Activated CD4-positive, alpha-beta T cell treated with anti-CD3 and anti-CD28 coated beads, Interleukin-2, Interleukin-6, amounts not matched to agents 100 ng/mL and 50 ng/mL, durations not matched to agents 16 hours and 8 hours (primary cell): Measurements from ENCODE around the gene MYBPHL.

ENCODE experiments used
- DNase-seq: peaks from one replicate; pipeline ENCODE4 v3.0.0-alpha.2; 2020

The MYBPHL gene

DNA sequence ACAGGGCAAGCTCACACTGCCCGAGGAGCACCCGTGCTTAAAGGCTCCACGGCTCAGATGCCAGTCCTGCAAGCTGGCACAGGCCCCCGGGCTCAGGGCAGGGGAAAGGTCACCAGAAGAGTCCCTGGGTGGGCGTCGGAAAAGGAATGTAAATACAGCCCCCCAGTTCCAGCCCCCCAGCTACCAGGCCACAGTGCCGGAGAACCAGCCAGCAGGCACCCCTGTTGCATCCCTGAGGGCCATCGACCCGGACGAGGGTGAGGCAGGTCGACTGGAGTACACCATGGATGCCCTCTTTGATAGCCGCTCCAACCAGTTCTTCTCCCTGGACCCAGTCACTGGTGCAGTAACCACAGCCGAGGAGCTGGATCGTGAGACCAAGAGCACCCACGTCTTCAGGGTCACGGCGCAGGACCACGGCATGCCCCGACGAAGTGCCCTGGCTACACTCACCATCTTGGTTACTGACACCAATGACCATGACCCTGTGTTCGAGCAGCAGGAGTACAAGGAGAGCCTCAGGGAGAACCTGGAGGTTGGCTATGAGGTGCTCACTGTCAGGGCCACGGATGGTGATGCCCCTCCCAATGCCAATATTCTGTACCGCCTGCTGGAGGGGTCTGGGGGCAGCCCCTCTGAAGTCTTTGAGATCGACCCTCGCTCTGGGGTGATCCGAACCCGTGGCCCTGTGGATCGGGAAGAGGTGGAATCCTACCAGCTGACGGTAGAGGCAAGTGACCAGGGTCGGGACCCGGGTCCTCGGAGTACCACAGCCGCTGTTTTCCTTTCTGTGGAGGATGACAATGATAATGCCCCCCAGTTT is 56.1 kb downstream of the MYBPHL start:
- DNase-seq, result no peak

DNA sequence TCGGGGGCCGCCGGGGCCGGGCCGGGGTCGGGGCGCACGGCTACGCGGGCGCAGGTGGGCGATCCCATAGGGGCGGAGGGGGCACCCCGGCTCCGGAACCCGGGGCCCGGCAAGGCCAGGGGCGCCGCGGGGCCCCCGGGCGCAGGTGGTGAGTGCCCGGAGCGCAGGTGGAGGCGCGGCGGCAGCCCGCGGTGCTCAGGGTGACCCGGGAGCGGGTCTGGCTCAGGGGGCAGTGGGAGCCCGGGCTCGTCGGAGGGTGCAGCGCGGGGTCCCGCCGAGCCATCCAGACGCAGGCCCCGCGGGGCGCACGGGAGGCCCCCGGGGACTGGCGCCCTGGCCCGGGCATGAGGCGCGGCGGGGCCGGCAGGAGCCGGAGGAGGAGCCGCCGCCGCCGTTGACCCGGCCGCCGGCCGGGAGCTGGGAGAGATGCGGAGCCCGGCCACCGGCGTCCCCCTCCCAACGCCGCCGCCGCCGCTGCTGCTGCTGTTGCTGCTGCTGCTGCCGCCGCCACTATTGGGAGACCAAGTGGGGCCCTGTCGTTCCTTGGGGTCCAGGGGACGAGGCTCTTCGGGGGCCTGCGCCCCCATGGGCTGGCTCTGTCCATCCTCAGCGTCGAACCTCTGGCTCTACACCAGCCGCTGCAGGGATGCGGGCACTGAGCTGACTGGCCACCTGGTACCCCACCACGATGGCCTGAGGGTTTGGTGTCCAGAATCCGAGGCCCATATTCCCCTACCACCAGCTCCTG is 57.0 kb downstream of the MYBPHL start:
- DNase-seq, result no peak

DNA sequence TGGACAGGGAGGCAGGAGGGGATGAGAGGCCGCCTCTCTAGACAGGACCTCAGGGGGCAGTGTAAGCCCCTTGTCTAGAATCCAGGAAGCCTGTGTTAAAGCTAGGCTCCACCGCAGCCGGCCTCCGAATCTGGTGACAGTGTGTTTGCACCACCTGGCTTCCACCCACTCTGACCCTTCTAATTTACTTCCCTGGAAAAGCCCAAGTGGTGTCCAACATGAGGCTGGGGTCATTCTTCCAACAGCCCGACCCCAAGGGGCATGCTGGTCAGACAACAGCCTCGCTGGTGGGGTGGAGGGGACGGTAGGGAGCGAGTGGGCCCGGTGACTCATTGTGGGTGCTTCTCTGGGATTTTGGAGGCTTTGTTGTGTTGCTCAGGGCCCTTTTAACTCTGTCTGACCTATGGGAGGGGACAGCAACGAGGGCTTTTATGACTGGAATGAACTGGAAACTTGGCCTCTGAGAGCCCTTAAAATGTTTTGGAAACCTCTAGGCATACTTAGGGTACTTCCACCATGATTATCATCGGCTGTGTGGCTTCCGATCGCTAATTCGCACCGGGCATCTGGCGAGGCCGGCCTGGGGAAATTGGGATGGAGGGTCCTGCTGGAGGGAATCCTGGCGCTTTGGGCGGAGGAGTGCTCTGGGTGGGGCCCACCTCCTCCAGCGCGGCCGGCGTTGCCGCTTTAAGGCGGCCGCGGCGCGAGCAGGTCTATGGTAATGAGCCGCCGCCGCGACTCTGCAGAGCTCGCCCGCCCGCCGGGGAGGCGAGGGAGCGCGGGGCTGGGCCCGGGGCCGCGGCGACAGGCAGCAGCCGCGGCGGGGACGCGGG is 57.8 kb downstream of the MYBPHL start, which contains the start of gene CELSR2:
TSS of gene CELSR2 (plus strand) at position 743 of the 833 bp plus-strand sequence. CDS start 541 bp downstream, outside the sequence.
- DNase-seq, result peak; percentile 67

DNA sequence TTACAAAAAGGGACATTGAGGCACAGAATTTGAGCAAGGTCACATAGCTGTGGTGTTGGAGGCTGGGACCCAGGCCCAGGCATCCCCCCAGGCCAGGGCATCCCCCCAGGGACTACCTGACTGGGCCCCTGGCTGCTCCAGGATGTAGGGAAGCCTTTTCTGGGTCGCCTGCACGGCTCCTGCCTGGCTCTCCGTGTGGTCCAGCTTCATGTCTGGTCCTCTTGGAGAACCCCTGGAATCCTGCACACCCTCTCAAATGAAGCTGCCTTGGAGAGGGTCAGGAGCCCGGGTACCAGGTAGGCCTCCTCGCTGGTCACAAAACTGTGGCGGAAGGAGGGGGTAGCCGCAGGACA is 58.4 kb downstream of the MYBPHL start:
- no peak for DNase-seq

DNA sequence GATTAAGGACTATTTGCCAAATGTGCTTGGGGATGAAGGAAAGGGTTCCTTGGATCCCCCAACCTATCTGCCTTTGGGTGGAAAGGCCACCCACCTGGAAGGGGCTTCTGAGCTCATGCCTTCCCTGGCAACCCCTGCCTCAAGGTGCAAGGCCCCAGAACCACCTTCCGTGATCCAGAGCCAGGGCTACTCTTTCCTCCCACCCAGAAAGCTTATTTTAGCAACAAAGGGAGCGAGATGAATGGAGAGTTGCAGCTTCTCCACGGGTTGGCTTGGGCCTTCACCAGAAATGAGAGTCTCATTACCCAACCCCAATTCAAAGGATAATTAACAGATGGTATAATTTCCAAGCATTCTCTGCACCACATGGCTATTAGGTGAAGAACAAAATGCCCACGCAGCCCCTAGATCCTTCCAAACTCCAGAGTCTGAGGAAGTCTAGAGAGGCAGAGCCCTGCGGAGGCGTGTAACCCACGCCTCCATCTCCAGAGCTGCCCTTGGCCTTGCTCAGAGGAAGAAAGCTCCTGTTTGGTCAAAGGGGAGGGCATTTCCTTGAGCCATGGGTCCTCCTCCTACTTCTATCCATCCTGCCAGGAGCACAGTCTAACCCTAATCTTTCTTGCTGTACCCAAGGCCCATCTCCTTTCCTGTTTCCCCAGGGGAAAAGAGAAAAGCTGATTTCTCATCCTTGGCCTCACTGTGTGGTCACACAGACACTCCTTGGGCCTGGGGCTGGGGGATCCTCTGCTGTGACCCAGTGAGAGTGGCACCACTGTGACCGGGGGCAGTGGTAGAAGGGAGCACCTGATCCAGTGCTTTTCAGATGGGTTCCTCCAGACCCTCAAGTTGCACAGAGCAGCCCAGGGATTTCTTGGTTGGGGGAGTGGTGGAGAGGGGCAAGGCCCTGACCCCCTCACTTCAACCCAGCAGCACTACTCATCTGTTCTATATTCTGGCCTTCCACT is 59.1 kb downstream of the MYBPHL start:
- no peak for DNase-seq

DNA sequence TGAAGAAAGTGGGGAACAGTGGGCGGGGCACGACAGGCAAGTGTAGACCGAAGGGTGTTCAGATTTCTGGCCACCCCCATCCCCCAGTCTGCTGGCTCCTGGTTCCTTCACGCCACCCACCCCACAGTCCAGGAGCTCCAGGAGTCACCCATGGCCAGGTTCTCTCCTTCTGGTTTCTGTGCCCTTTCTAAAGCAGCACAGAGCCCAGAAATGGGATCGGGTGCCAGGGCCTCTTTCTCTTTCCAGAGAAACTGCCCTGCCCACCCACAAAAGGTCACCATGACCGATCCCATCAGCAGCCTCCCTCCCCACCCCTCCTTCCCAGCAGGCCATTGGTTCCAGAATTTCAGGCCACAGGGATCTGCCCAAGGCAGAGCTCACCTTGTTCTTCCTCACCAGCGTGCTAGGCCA is 60.7 kb downstream of the MYBPHL start:
- no peak for DNase-seq

DNA sequence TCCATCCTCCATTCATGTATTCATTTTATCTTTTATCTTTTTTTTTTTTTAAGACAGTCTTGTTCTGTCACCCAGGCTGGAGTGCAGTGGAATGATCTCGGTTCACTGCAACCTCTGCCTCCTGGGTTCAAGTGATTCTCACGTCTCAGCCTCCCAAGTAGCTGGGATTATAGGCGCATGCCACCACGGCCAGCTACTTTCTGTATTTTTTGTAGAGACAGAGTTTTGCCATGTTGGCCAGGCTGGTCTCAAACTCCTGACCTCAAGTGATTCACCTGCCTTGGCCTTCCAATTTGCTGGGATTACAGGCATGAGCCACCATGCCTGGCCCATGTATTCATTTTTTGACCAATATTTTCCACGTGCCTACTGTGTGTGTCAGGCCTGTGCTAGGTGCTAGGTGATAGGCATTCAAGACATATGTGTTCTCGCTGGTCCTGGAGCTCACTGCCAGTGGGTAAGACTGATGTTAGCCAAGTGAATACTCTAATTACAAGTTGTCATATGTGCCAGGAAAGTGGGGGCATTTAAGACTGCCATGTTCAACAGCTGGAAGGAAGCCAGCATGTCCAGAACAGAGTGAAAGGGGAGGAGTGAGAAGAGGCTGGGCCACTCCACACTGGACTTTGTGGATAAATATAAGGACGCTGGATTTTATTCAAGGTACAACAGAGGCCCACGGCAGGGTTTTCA is 62.8 kb downstream of the MYBPHL start:
- DNase-seq, result no peak

DNA sequence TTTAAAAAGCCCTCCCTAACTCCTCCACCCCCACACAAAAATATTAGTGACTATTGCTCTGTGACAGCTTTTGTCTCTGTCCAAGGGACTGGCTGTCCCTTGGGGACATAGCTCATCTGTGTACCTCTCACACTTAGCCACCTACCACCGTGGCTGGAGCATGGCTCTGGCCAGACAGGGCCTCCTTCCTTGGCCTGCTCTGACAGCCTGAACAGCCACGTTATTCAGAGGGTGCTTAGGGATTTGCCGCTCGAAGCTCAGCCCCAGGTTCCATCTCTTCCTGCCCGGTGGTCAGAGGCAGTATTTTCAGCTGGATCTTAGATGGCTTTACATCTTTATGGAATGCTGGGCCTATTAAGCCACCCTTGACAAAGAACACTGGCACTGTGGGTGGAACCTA is 63.6 kb downstream of the MYBPHL start:
- DNase-seq, result no peak

DNA sequence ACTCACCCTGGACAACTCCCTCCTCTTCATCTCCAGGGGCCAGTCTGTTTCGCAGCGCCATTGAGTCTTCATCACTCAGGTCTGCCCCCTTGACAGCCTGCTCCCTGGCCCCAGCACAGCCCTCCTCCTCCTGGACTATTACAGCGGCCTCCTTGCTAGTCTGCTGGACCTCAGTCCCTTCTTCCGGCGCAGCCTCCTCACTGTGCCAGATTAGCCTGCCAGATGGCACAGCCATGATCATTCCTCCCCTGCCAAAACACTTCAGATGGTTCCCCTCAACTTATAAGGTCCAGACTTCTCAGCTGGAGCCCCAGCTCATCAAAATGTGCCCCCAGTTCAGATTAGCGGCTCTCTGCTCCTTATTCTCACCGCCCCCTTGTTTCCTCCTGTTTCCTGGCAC is 64.4 kb downstream of the MYBPHL start:
- no peak for DNase-seq
